Vagina (tissue), 2 donors: ENCODE measurements around the gene EHMT2. TPM values are rescaled to one million over a fixed set of nuclear protein-coding genes. Genes with fewer than 3 reads are reported as not detected.

Experiments used
- DNase-seq, 2 donors: peaks; one replicate each; pipeline ENCODE4 v3.0.0-alpha.2; 2017; ENCODE audit errors: extremely low spot score in 2 of 2
- H3K27ac ChIP-seq: fragments of 200-600 bp; sonication (generic); one replicate; pipeline ENCODE4 v1.5.1; 2019
- H3K27me3 ChIP-seq: fragments of 200-600 bp; sonication (generic); one replicate; pipeline ENCODE4 v1.5.1; 2019
- H3K36me3 ChIP-seq, 2 donors: fragments of 200-600 bp; sonication (generic); one replicate each; pipeline ENCODE4 v1.5.1; 2017 to 2019
- H3K4me1 ChIP-seq: fragments of 200-600 bp; sonication (generic); one replicate; pipeline ENCODE4 v1.5.1; 2019
- H3K4me3 ChIP-seq, 2 donors: fragments of 200-600 bp; sonication (generic); 1 replicate in 1 of 2; 2 replicates in 1 of 2; pipeline ENCODE4 v1.5.1; 2016 to 2019
- H3K9me3 ChIP-seq: fragments of 200-600 bp; sonication (generic); one replicate; pipeline ENCODE4 v1.5.1; 2019
- POLR2A ChIP-seq, 2 donors: fragments of 450-650 bp; IDR thresholded peaks; one replicate each; pipeline ENCODE4 v1.6.1; 2017; ENCODE audit warnings: antibody characterized with exemption in 2 of 2, mild to moderate bottlenecking in 2 of 2, moderate library complexity in 2 of 2
- POLR2AphosphoS5 ChIP-seq, 2 donors: sonication (generic); formaldehyde crosslinking; IDR thresholded peaks; one replicate each; pipeline ENCODE4 v1.9.0; 2017; ENCODE audit warnings: antibody characterized with exemption in 2 of 2, mild to moderate bottlenecking in 2 of 2, low read depth in 1 of 2; ENCODE audit not compliant: insufficient read depth in 1 of 2
- intact Hi-C: fragments of 100-400 bp; cut with DNase I; formaldehyde crosslinking; loops from one replicate; pipeline ENCODE4 v1.15.1; 2023
- total RNA-seq: library from RNA; depleted of rRNA; stranded (reverse); fragments of >200 nt; gene quantifications from one replicate; pipeline ENCODE4 v1.2.3, GENCODE V29; 2016
- TF ChIP-seq, protein P1 (sequence below), 3 experiments: fragments of 450-650 bp in 2 of 3; fragments of 200-600 bp in 1 of 3; sonication (generic) in 1 of 3; IDR thresholded peaks; one replicate each; pipeline ENCODE4 v1.5.1; 2017 to 2019; ENCODE audit warnings: antibody characterized with exemption in 3 of 3, mild to moderate bottlenecking in 2 of 3, moderate library complexity in 2 of 3

The EHMT2 gene
- total RNA-seq, 1 donor from 2014 or later = 45.2 TPM

DNA sequence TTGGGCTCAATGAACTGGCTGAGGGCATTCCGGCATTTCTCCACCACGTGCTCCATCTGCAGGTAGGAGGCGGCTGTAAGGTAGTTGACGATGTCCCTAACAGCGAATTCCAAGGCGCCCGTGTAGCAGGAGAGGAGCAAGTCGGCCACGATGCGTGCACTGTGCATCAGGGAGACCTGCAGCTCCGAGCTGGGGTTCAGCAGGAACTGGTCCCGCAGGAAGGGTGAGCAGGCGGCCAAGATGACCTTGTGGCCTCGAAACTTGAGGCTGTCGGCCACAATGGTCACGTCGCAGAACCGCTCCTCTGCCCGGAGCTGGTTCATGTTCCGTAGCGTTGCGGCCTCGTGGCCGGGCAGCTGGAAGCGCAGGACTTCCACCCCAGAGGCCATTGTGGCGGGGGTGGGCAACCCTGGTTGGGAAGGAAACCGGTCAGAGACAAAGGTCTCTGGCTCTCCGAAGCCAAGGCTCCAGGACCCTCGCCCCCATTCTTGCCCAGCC, 3.5 kb upstream of the EHMT2 start:
- Histone ChIP-seq H3K27ac (peak overlapping the region; percentile 84), H3K4me1 (peaks cover 49% of the 10 kb centered on the region), H3K9me3 (no peaks in the 10 kb centered on the region), H3K27me3 (no peaks in the 10 kb centered on the region), H3K36me3 (peaks cover 0 to 3% of the 10 kb centered on the region in 2 donors), H3K4me3 (peak overlapping the region; percentile 54 to 76)
- intact Hi-C loops = loop anchor here (5.0 kb wide), 1 partner anchor 46 kb away; the partner anchor contains the start of gene CFB
- TF ChIP-seq, protein P1, sequence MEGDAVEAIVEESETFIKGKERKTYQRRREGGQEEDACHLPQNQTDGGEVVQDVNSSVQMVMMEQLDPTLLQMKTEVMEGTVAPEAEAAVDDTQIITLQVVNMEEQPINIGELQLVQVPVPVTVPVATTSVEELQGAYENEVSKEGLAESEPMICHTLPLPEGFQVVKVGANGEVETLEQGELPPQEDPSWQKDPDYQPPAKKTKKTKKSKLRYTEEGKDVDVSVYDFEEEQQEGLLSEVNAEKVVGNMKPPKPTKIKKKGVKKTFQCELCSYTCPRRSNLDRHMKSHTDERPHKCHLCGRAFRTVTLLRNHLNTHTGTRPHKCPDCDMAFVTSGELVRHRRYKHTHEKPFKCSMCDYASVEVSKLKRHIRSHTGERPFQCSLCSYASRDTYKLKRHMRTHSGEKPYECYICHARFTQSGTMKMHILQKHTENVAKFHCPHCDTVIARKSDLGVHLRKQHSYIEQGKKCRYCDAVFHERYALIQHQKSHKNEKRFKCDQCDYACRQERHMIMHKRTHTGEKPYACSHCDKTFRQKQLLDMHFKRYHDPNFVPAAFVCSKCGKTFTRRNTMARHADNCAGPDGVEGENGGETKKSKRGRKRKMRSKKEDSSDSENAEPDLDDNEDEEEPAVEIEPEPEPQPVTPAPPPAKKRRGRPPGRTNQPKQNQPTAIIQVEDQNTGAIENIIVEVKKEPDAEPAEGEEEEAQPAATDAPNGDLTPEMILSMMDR (IDR thresholded peaks at IDR 0.05) = no peak
- peak in 1 of 2 donors; percentile 53 for TF ChIP-seq POLR2AphosphoS5 (IDR thresholded peaks at IDR 0.05; ENCODE audit: insufficient read depth in 1 of 2, low read depth in 1 of 2)
- DNase-seq = no peak

GRCh38 chr6:31899882-31900722, 2.6 kb upstream of the EHMT2 start:
- H3K27me3 ChIP-seq = no peaks in the 10 kb centered on the region
- peaks cover 50% of the 10 kb centered on the region for H3K4me1 ChIP-seq
- no peak overlapping the region for H3K4me3 ChIP-seq
- H3K9me3 ChIP-seq = no peaks in the 10 kb centered on the region
- no peak for DNase-seq
- H3K27ac ChIP-seq = peak overlapping the region; percentile 84
- TF ChIP-seq, protein P1 (IDR thresholded peaks at IDR 0.05) = no peak
- TF ChIP-seq POLR2AphosphoS5 (IDR thresholded peaks at IDR 0.05; ENCODE audit: insufficient read depth in 1 of 2, low read depth in 1 of 2) (no peak), POLR2A (IDR thresholded peaks at IDR 0.05) (no peak)
- peaks cover 0 to 5% of the 10 kb centered on the region in 2 donors for H3K36me3 ChIP-seq
- intact Hi-C loops = loop anchor here (5.0 kb wide), 1 partner anchor 47 kb away; the partner anchor contains the start of gene CFB

GRCh38 chr6:31899215-31899614, 1.7 kb upstream of the EHMT2 start:
- Histone ChIP-seq H3K27ac (peak overlapping the region; percentile 97), H3K36me3 (peaks cover 0 to 14% of the 10 kb centered on the region in 2 donors), H3K4me3 (no peak overlapping the region), H3K9me3 (no peaks in the 10 kb centered on the region), H3K27me3 (no peaks in the 10 kb centered on the region), H3K4me1 (peaks cover 50% of the 10 kb centered on the region)
- DNase-seq = no peak
- intact Hi-C loops = no loop called here
- TF ChIP-seq POLR2AphosphoS5 (IDR thresholded peaks at IDR 0.05; ENCODE audit: insufficient read depth in 1 of 2, low read depth in 1 of 2) (no peak), POLR2A (IDR thresholded peaks at IDR 0.05) (no peak)
- TF ChIP-seq, protein P1 (IDR thresholded peaks at IDR 0.05) = no peak

DNA sequence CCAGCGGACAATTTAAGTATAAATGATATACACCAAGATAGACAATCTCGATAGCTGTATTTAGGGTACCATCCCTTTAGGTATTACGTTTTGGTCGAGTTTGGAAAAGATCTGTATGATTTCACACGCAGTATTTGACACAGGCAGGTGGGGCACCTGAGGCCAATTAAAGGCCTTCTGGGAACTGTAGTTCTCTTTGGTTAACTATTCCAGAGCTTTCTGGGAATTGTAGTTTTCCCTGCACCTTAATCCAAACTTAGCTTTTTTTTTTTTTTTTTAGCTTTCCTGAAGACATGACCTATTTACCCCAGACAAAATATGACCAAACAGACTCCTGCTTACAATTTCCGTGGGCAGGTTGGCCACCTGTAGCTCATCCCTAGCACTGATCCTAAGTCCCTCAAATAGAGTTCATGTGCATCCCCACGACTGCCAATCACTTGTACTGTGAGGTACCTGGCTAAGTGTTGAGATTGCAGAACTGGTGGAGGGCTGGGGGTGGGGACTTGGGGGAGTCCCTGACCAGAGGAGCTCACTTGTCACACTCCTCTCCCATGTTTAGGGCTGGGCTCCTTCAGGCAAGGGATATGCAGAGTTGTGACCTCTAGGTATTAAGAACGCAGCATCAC, 999 bp upstream of the EHMT2 start:
- intact Hi-C loops = no loop called here
- peaks cover 50% of the 10 kb centered on the region for H3K4me1 ChIP-seq
- H3K27ac ChIP-seq = peak overlapping the region; percentile 97

More for the DNA sequence above, 999 bp upstream of the EHMT2 start:
- H3K4me3 ChIP-seq = peak overlapping the region; percentile 87 to 99
- DNase-seq = no peak
- no peaks in the 10 kb centered on the region for H3K27me3 ChIP-seq
- TF ChIP-seq POLR2AphosphoS5 (IDR thresholded peaks at IDR 0.05; ENCODE audit: insufficient read depth in 1 of 2, low read depth in 1 of 2) = peak in 1 of 2 donors; percentile 87
- TF ChIP-seq, protein P1 (IDR thresholded peaks at IDR 0.05) = no peak
- H3K9me3 ChIP-seq = no peaks in the 10 kb centered on the region
- peaks cover 0 to 21% of the 10 kb centered on the region in 2 donors for H3K36me3 ChIP-seq
